Lower leg skin (tissue), 4 donors: ENCODE data around the gene COL4A1. TPM values are rescaled to one million over a fixed set of nuclear protein-coding genes. Genes with fewer than 3 reads are reported as not detected.

ENCODE experiments used
- DNase-seq, 2 donors: peaks; one replicate each; pipeline ENCODE4 v3.0.0-alpha.2; 2019; ENCODE audit warnings: low spot score in 2 of 2
- H3K4me3 ChIP-seq: fragments of 200-600 bp; sonication (generic); 2 replicates; pipeline ENCODE4 v1.5.1; 2017; ENCODE audit warnings: mild to moderate bottlenecking, low read depth; ENCODE audit not compliant: poor library complexity, severe bottlenecking
- POLR2A ChIP-seq, 2 donors: fragments of 450-650 bp; IDR thresholded peaks; one replicate each; pipeline ENCODE4 v1.6.1; 2016 to 2017; ENCODE audit warnings: antibody characterized with exemption in 2 of 2, mild to moderate bottlenecking in 1 of 2, moderate library complexity in 1 of 2
- WGBS, 2 donors: methylation state at CpG; one replicate each; pipeline ENCODE4 v1.1.5; 2018; 5-methylcytosine and 5-hydroxymethylcytosine counted together
- intact Hi-C: fragments of 100-400 bp; cut with DNase I; formaldehyde crosslinking; loops from one replicate; pipeline ENCODE4 v1.15.0; 2023; ENCODE audit warnings: low total_unique reads
- total RNA-seq, 4 donors: library from RNA; depleted of rRNA; stranded (reverse); fragments of >200 nt; gene quantifications; one replicate each; pipeline ENCODE4 v1.1.0, GENCODE V29; 2016
- TF ChIP-seq, protein P1 (sequence below), 3 donors: fragments of 450-650 bp; IDR thresholded peaks; one replicate each; pipeline ENCODE4 v1.5.1; 2016; ENCODE audit warnings: antibody characterized with exemption in 3 of 3, mild to moderate bottlenecking in 3 of 3, moderate library complexity in 2 of 3

Gene COL4A1
- total RNA-seq, 4 donors from 2014 or later: 41.0 to 105 (median 56.7) TPM

DNA sequence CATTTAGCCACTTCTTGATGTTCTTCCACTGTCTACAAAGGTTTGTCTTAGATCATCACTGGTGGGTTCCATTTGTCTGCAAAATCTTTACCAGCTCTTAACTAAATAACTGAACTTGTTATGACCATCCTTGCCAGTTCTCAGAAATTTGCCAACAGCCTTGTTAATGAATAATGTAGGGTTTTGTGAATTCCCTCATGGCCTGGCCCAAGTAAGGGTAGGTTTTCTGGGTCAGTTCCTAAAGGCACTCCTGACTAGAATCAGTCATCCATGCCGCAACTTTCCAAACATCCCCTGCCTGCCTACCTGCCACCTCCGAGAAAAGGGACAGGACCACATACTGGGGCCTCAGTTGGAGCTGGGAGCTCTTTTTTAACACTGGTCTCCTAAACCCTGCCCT is 4.0 kb downstream of the COL4A1 start:
- WGBS, 2 donors: 88 to 91% methylated on average over 2 of the region's 2 CpGs
- H3K4me3 ChIP-seq: no peak overlapping the region
- TF ChIP-seq POLR2A (IDR thresholded peaks at IDR 0.05): no peak
- TF ChIP-seq, protein P1, sequence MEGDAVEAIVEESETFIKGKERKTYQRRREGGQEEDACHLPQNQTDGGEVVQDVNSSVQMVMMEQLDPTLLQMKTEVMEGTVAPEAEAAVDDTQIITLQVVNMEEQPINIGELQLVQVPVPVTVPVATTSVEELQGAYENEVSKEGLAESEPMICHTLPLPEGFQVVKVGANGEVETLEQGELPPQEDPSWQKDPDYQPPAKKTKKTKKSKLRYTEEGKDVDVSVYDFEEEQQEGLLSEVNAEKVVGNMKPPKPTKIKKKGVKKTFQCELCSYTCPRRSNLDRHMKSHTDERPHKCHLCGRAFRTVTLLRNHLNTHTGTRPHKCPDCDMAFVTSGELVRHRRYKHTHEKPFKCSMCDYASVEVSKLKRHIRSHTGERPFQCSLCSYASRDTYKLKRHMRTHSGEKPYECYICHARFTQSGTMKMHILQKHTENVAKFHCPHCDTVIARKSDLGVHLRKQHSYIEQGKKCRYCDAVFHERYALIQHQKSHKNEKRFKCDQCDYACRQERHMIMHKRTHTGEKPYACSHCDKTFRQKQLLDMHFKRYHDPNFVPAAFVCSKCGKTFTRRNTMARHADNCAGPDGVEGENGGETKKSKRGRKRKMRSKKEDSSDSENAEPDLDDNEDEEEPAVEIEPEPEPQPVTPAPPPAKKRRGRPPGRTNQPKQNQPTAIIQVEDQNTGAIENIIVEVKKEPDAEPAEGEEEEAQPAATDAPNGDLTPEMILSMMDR (IDR thresholded peaks at IDR 0.05): no peak
- DNase-seq: peak in 1 of 2 donors; percentile 29
- intact Hi-C loops: no loop called here

GRCh38 chr13:110301606-110302553 is 5.1 kb downstream of the COL4A1 start:
- intact Hi-C loops: no loop called here
- WGBS, 2 donors: 55 to 59% methylated on average over 21 of the region's 21 CpGs
- H3K4me3 ChIP-seq: no peak overlapping the region
- TF ChIP-seq POLR2A (IDR thresholded peaks at IDR 0.05): no peak
- TF ChIP-seq, protein P1 (IDR thresholded peaks at IDR 0.05): no peak
- DNase-seq: peak in 1 of 2 donors; percentile 79

DNA sequence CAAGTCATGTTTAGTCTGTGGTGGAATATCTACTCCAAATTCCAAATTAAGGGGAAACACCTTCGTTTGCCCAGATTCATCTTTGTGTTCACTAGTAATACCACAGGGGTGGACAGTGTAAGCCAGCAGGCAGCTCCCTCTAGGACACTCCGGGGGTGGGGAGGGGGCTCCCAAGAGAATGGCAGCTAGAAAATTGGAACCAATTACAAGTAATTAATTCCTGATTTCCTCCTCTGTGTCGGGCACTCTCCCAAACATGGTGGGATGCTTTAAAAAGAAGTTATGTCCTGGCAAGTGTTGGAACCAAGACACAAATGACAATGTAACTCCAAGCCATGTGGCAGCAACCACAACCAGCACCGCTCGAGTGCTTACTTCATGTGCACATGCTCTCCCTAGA is 5.9 kb downstream of the COL4A1 start:
- WGBS, 2 donors: 55 to 65% methylated on average over 5 of the region's 5 CpGs
- no peak for TF ChIP-seq POLR2A (IDR thresholded peaks at IDR 0.05)
- TF ChIP-seq, protein P1 (IDR thresholded peaks at IDR 0.05): no peak
- DNase-seq: peak in 1 of 2 donors; percentile 61
- intact Hi-C loops: no loop called here
- no peak overlapping the region for H3K4me3 ChIP-seq

- 74 to 76% methylated on average over 3 of the region's 3 CpGs for WGBS, 2 donors
- peak in 1 of 2 donors; percentile 25 for DNase-seq
These were observed 6.7 kb downstream of the COL4A1 start for GRCh38 chr13:110300090-110300815.

GRCh38 chr13:110299283-110299840 is 7.6 kb downstream of the COL4A1 start:
- intact Hi-C loops: no loop called here
- H3K4me3 ChIP-seq: no peak overlapping the region
- 63 to 71% methylated on average over 10 of the region's 10 CpGs for WGBS, 2 donors
- TF ChIP-seq POLR2A (IDR thresholded peaks at IDR 0.05): no peak
- TF ChIP-seq, protein P1 (IDR thresholded peaks at IDR 0.05): no peak
- DNase-seq: peak in 1 of 2 donors; percentile 32

More at GRCh38 chr13:110300090-110300815, 6.7 kb downstream of the COL4A1 start:
- TF ChIP-seq POLR2A (IDR thresholded peaks at IDR 0.05): no peak
- TF ChIP-seq, protein P1 (IDR thresholded peaks at IDR 0.05): no peak
- intact Hi-C loops: no loop called here
- H3K4me3 ChIP-seq: no peak overlapping the region
